ENCODE results near the gene KANK3.

GRCh38 chr19:8321986-8322637 lies 20.9 kb downstream of the KANK3 start:
- TF ChIP-seq CTCF (IDR thresholded peaks at IDR 0.05) (no peak), POLR2A (IDR thresholded peaks at IDR 0.05) (no peak)
